ENCODE measurements around the gene HAUS8.

HAUS8 gene

DNA sequence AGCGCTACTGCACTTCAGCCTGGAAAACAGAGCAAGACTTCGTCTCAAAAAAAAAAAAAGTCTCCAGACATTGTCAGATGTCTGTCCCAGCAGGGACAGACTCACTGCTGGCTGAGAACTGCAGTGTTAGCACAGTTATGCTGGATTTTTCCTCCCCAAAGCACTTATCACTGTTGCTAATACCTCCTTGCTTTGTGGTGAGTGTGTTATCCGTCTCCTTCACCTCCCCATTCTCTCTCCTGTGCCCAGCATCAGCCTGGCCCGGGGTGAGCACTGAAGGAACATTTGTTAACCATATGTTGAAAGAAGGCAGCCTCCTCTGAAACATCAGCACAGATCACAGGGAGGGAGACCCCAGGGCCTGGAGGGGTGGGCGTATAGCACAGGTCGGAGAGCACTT, 11.6 kb upstream of the HAUS8 start:
- no peak overlapping the region for H3K9ac ChIP-seq (ENCODE audit: low read length)
- peaks cover 100% of the 10 kb centered on the region for H3K79me2 ChIP-seq (ENCODE audit: low read length)
- no peaks in the 10 kb centered on the region for H3K27me3 ChIP-seq (ENCODE audit: low read depth, low read length)
- no peak for TF ChIP-seq EZH2phosphoT487 (IDR thresholded peaks at IDR 0.05; ENCODE audit: low read depth)
- TF ChIP-seq, protein P1, sequence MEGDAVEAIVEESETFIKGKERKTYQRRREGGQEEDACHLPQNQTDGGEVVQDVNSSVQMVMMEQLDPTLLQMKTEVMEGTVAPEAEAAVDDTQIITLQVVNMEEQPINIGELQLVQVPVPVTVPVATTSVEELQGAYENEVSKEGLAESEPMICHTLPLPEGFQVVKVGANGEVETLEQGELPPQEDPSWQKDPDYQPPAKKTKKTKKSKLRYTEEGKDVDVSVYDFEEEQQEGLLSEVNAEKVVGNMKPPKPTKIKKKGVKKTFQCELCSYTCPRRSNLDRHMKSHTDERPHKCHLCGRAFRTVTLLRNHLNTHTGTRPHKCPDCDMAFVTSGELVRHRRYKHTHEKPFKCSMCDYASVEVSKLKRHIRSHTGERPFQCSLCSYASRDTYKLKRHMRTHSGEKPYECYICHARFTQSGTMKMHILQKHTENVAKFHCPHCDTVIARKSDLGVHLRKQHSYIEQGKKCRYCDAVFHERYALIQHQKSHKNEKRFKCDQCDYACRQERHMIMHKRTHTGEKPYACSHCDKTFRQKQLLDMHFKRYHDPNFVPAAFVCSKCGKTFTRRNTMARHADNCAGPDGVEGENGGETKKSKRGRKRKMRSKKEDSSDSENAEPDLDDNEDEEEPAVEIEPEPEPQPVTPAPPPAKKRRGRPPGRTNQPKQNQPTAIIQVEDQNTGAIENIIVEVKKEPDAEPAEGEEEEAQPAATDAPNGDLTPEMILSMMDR (IDR thresholded peaks at IDR 0.05; ENCODE audit: low read depth, low read length) = no peak
- no peak overlapping the region for H3K4me3 ChIP-seq (ENCODE audit: low read length)
- peaks cover 56% of the 10 kb centered on the region for H4K20me1 ChIP-seq (ENCODE audit: insufficient read depth, low read length)
- no peak overlapping the region for H3K27ac ChIP-seq (ENCODE audit: low read length)
- H3K4me1 ChIP-seq (ENCODE audit: low read length) = peaks cover 38% of the 10 kb centered on the region
- no peak overlapping the region for H3K4me2 ChIP-seq (ENCODE audit: low read length)
- H2AFZ ChIP-seq (ENCODE audit: low read depth, low read length) = no peak overlapping the region
- peaks cover 44% of the 10 kb centered on the region for H3K36me3 ChIP-seq (replicated peaks; ENCODE audit: low read depth, low read length)
- 0 out of 2 replicates have a peak, but pooled peaks cover 2% of the 10 kb centered on the region for H3K9me3 ChIP-seq (ENCODE audit: insufficient read depth, low read length)

DNA sequence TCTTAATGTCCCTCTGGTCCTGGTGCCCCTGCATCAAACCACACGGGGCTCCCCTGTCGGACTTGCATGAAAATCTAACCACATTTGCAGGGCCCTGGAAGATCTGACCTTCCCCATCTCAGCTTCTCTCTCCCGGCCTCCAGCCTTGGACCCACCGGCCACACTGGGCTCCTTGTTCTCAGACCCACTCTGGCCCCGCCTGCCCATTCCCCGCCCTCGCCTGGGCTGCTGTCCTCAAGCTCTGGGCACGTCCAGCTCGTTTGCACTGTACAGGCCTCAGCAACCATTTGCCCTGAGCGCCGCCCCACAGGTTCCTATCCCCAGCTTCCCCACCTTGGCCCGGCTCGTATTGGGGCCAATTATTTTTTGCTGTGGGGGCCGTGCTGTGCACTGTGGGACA, 10.9 kb upstream of the HAUS8 start:
- peaks cover 100% of the 10 kb centered on the region for H3K79me2 ChIP-seq (ENCODE audit: low read length)
- TF ChIP-seq, protein P1 (IDR thresholded peaks at IDR 0.05; ENCODE audit: low read depth, low read length) = no peak
- TF ChIP-seq EZH2phosphoT487 (IDR thresholded peaks at IDR 0.05; ENCODE audit: low read depth) = no peak
- H4K20me1 ChIP-seq (ENCODE audit: insufficient read depth, low read length) = peaks cover 63% of the 10 kb centered on the region

DNA sequence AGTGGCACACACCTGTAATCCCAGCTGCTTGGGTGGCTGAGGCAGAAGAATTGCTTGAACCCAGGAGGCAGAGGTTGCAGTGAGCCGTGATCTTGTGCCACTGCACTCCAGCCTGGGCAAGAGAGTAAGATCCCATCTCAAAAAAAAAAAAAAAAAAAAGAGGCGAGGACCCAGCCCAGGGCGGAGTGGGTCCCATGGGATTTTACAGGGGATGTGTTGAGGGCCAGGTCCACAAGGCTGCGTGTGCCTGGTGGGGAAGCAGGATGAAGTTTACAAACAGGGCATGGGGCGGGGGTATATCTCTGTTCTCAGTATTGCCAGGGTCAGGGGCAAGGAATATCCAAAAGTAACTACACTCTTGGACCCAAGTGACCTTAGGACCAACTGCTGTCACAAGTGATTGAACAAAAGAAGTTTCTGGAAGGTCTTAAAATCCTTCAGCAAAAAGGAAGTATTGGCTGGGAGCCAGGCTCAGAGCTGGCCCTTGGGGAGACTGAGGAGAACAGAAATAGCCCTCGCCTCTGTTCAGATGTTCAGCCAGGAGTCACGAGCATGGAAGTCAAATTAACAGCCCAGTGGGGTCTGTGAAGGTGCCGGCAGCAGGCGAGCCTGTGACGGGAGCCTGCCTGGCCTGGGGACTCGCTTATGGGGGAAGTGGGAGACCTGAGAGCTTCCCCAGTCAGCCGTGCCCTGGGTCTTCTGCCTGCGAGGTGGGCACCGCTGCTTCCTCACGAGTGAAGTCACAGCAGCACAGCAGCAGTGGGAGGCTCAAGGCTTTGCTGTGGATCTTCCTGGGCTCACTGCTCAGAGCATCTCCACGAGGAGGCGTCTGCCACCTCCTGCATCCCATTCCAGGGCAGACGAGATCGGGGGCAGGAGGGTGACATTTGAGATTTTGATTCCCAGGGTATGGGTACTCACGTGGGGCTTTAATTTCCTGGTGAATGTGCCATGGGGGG, 6.7 kb upstream of the HAUS8 start:
- peaks cover 88% of the 10 kb centered on the region for H4K20me1 ChIP-seq (ENCODE audit: insufficient read depth, low read length)

More for the DNA sequence above, 10.9 kb upstream of the HAUS8 start:
- Histone ChIP-seq H3K9me3 (ENCODE audit: insufficient read depth, low read length) (0 out of 2 replicates have a peak, but pooled peaks cover 2% of the 10 kb centered on the region), H3K36me3 (replicated peaks; ENCODE audit: low read depth, low read length) (peaks cover 45% of the 10 kb centered on the region), H3K27ac (ENCODE audit: low read length) (no peak overlapping the region), H3K9ac (ENCODE audit: low read length) (no peak overlapping the region), H2AFZ (ENCODE audit: low read depth, low read length) (no peak overlapping the region), H3K4me2 (ENCODE audit: low read length) (no peak overlapping the region), H3K4me3 (ENCODE audit: low read length) (no peak overlapping the region), H3K4me1 (ENCODE audit: low read length) (peaks cover 38% of the 10 kb centered on the region), H3K27me3 (ENCODE audit: low read depth, low read length) (no peaks in the 10 kb centered on the region)

DNA sequence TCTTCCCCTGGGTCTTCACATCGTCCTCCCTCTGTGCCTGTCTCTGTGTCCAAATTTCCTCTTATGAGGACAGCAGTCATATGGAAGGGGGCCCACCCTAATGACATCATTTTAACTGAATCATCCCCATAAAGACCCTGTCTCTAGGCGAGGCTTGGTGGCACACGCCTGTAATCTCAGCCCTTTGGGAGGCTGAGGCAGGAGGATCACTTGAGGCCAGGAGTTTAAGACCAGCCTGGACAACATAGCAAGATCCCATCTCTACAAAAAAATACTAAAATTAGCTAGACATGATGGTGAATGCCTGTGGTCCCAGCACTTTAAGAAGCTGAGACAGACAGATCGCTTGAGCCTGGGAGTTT, 5.2 kb upstream of the HAUS8 start:
- Histone ChIP-seq H3K27ac (ENCODE audit: low read length) (peak overlapping the region; percentile 94), H3K9ac (ENCODE audit: low read length) (peak overlapping the region; percentile 41; the same call in 1 of the 2 replicates), H3K27me3 (ENCODE audit: low read depth, low read length) (no peaks in the 10 kb centered on the region), H3K4me2 (ENCODE audit: low read length) (peak overlapping the region; percentile 90), H3K79me2 (ENCODE audit: low read length) (peaks cover 94% of the 10 kb centered on the region), H3K36me3 (replicated peaks; ENCODE audit: low read depth, low read length) (peaks cover 20% of the 10 kb centered on the region), H3K4me1 (ENCODE audit: low read length) (peaks cover 54% of the 10 kb centered on the region), H3K4me3 (ENCODE audit: low read length) (peak overlapping the region; percentile 75), H3K9me3 (ENCODE audit: insufficient read depth, low read length) (no peaks in the 10 kb centered on the region), H4K20me1 (ENCODE audit: insufficient read depth, low read length) (peaks cover 80% of the 10 kb centered on the region), H2AFZ (ENCODE audit: low read depth, low read length) (no peak overlapping the region)
- TF ChIP-seq, protein P1 (IDR thresholded peaks at IDR 0.05; ENCODE audit: low read depth, low read length) = no peak
- no peak for TF ChIP-seq EZH2phosphoT487 (IDR thresholded peaks at IDR 0.05; ENCODE audit: low read depth)

More for the DNA sequence above, 6.7 kb upstream of the HAUS8 start:
- H3K27ac ChIP-seq (ENCODE audit: low read length) = no peak overlapping the region
- H3K4me3 ChIP-seq (ENCODE audit: low read length) = no peak overlapping the region
- no peaks in the 10 kb centered on the region for H3K27me3 ChIP-seq (ENCODE audit: low read depth, low read length)
- 0 out of 2 replicates have a peak overlapping the region, but pooled peaks have one; percentile 11 for H3K9ac ChIP-seq (ENCODE audit: low read length)
- H3K36me3 ChIP-seq (replicated peaks; ENCODE audit: low read depth, low read length) = peaks cover 28% of the 10 kb centered on the region
- H2AFZ ChIP-seq (ENCODE audit: low read depth, low read length) = no peak overlapping the region
- H3K4me2 ChIP-seq (ENCODE audit: low read length) = peak overlapping the region; percentile 55
- H3K4me1 ChIP-seq (ENCODE audit: low read length) = peaks cover 51% of the 10 kb centered on the region
- peaks cover 96% of the 10 kb centered on the region for H3K79me2 ChIP-seq (ENCODE audit: low read length)
- no peak for TF ChIP-seq EZH2phosphoT487 (IDR thresholded peaks at IDR 0.05; ENCODE audit: low read depth)
- TF ChIP-seq, protein P1 (IDR thresholded peaks at IDR 0.05; ENCODE audit: low read depth, low read length) = no peak
- no peaks in the 10 kb centered on the region for H3K9me3 ChIP-seq (ENCODE audit: insufficient read depth, low read length)

Data from OCI-LY3 (cell line).